BJ (cell line): ENCODE data around the gene SPATA18. TPM values are rescaled to one million over a fixed set of nuclear protein-coding genes. Genes with fewer than 3 reads are reported as not detected.

Experiments
- CTCF ChIA-PET: fragments of 350-600 bp; formaldehyde crosslinking; extraction: SDS; loops from one replicate; lab custom pipeline; 2021; ENCODE audit warnings: antibody characterized with exemption, inconsistent platforms; lab: Yijun Ruan, JAX
- POLR2A ChIA-PET: fragments of 300-600 bp; sonication (Branson Sonifier 250); formaldehyde crosslinking; extraction: SDS; loops from one replicate; lab custom pipeline; 2021; ENCODE audit warnings: antibody characterized with exemption; lab: Charles Lee
- DNase-seq: peaks from one replicate; pipeline ENCODE4 v3.0.0-alpha.2; 2011; ENCODE audit warnings: low read depth
- H3K27me3 ChIP-seq: 2 replicates; pipeline ENCODE4 v1.6.0; 2011; ENCODE audit warnings: low read length; ENCODE audit not compliant: control insufficient read depth, insufficient read depth
- H3K36me3 ChIP-seq: 2 replicates; pipeline ENCODE4 v1.5.1; 2011; ENCODE audit warnings: low read length; ENCODE audit not compliant: control insufficient read depth, insufficient read depth
- H3K4me3 ChIP-seq: 2 replicates; pipeline ENCODE4 v1.5.1; 2011; ENCODE audit warnings: low read depth, mild to moderate bottlenecking, control low read depth, low read length
- polyA plus RNA-seq: library from polyadenylated mRNA; depleted of rRNA; stranded (reverse); fragments of >200 nt; gene quantifications from 2 replicates; pipeline ENCODE4 v1.2.3, GENCODE V29; 2011
- TF ChIP-seq, protein P1 (sequence below): IDR thresholded peaks from 2 replicates; pipeline ENCODE4 v1.5.1; 2011; ENCODE audit warnings: low read depth, mild to moderate bottlenecking, control low read depth, inconsistent platforms, low read length, moderate library complexity; ENCODE audit not compliant: insufficient read depth

Gene SPATA18
- polyA plus RNA-seq, 1 experiment = 10.6 TPM

DNA sequence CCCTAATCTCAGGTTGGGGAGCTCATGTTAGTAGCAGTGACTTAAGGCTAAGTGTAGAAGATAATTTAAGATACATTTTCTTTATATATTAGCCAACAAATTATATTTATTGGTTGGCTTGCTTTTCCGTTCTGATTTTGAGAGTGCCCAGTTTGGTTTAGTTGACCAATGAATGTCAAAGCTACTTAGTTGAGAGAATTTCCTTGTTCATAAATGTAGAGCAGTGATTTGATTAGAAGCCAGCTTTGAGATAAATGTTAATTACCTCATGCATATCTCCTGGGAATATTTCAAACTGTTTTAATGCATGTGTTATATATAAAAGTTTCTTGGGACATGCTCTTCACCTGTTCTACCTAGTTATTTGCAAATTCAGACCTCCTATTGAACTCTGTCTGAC, 44.3 kb downstream of the SPATA18 start:
- Histone ChIP-seq H3K36me3 (no peaks in the 10 kb centered on the region), H3K27me3 (no peaks in the 10 kb centered on the region), H3K4me3 (no peak overlapping the region)
- POLR2A ChIA-PET = no interaction called here
- DNase-seq = no peak
- CTCF ChIA-PET = interaction anchor here (0.5 to 2.1 kb wide), 2 partner anchors 13 to 84 kb away, joined by 3 to 6 read pairs; no protein-coding TSS in a partner anchor
- TF ChIP-seq, protein P1, sequence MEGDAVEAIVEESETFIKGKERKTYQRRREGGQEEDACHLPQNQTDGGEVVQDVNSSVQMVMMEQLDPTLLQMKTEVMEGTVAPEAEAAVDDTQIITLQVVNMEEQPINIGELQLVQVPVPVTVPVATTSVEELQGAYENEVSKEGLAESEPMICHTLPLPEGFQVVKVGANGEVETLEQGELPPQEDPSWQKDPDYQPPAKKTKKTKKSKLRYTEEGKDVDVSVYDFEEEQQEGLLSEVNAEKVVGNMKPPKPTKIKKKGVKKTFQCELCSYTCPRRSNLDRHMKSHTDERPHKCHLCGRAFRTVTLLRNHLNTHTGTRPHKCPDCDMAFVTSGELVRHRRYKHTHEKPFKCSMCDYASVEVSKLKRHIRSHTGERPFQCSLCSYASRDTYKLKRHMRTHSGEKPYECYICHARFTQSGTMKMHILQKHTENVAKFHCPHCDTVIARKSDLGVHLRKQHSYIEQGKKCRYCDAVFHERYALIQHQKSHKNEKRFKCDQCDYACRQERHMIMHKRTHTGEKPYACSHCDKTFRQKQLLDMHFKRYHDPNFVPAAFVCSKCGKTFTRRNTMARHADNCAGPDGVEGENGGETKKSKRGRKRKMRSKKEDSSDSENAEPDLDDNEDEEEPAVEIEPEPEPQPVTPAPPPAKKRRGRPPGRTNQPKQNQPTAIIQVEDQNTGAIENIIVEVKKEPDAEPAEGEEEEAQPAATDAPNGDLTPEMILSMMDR = no peak

DNA sequence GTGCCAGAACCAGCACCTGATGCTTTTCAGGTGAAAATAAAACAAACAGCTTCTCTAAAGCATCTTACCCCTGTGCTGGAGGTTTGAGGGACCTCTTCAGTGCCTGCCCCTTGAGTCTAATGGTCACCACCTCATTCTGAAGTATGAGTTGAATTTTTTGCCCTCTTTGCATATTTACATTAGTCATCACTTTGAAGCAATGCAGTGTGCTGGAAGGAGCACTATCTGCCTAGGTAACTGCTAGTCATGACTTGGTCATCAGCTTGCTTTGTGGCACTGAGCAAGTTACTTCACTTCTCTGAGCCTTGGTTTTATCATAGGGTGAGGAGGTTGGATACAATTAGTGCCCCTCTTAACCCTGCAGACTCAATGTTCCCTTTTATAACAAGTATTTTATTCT, 44.9 kb downstream of the SPATA18 start:
- no peak for DNase-seq
- ChIA-PET CTCF (interaction anchor here (2.1 kb wide), 1 partner anchor 12 kb away, joined by 6 read pairs; no protein-coding TSS in a partner anchor), POLR2A (no interaction called here)
- TF ChIP-seq, protein P1 = no peak
- no peaks in the 10 kb centered on the region for H3K27me3 ChIP-seq
- H3K36me3 ChIP-seq = no peaks in the 10 kb centered on the region
- H3K4me3 ChIP-seq = no peak overlapping the region

DNA sequence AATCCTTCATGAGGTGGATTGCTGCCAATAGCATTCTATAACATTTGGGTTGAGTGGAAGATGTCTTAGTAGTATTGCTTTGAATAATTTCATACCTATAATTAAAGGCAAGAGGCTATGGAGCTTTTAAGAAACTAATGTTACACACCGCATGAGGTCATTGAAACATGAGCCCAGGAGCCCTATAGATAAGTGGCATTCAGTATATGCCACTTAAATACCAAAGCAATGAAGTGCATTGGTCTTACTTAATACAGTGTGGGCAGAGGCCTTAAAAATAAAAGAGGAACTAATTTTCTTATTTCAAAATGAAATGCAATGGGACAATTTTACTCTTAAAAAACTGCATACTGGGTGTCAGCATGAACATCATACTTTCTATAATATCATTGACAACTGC, 47.5 kb downstream of the SPATA18 start:
- Histone ChIP-seq H3K36me3 (no peaks in the 10 kb centered on the region), H3K27me3 (no peaks in the 10 kb centered on the region), H3K4me3 (no peak overlapping the region)
- POLR2A ChIA-PET = no interaction called here
- CTCF ChIA-PET = no interaction called here
- no peak for DNase-seq
- TF ChIP-seq, protein P1 = no peak

DNA sequence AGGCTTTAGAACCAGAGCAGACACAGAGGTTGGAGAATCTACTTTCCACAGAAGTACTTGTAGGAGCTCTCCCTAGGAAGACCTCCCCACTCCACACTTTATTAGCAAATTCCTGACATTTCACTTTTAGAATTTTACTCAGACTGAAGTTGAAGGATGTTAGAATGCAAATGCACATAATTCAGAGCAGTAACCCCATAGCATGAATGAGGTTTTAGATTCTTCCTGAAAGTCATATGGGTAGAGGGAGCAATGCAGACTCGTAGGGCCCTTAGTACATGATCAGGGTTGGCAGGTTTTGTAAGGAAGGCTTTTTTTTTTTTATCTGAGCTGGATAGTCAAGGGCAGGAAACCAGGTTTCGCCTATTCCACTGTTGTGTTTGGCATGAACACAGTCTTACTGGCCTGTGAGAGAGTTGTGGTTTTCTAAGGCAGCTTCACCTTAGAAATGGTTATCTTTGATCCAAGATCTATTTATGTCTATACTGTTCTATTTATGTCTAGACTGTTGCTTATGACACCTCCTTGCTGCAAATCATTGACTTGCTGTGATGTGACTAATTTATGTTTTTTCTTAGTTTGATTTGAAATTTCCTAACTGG, 48.9 kb downstream of the SPATA18 start:
- ChIA-PET CTCF (no interaction called here), POLR2A (no interaction called here)
- no peaks in the 10 kb centered on the region for H3K27me3 ChIP-seq
- H3K4me3 ChIP-seq = no peak overlapping the region
- no peaks in the 10 kb centered on the region for H3K36me3 ChIP-seq
- DNase-seq = no peak
- TF ChIP-seq, protein P1 = no peak

DNA sequence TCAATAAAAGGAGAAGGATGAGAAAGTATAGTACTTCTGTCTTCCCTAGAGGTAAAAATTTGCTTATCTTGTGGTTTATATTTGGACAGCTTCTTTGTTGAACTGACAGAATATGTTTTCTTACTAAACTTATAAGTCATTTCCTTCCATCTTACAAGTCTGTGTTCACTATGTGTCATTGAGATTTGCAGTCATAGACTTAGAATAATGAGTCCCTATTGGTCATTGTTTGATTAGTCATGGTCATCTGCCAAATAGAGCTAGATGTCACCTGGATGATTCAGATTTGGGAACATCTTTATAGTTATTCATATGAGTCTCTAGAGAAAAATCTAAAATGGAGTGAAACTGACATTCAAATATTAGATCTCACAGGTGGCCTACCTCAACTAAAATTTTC, 51.5 kb downstream of the SPATA18 start:
- Histone ChIP-seq H3K4me3 (no peak overlapping the region), H3K36me3 (no peaks in the 10 kb centered on the region), H3K27me3 (no peaks in the 10 kb centered on the region; the same call in 1 of the 2 replicates)
- DNase-seq = no peak
- ChIA-PET CTCF (interaction anchor here (0.7 kb wide), 2 partner anchors 49 to 273 kb away, joined by 3 read pairs; no protein-coding TSS in a partner anchor), POLR2A (no interaction called here)
- TF ChIP-seq, protein P1 = no peak
